HFFc6 (cell line): Measurements from ENCODE around the gene KRTAP1-4. TPM values are rescaled to one million over a fixed set of nuclear protein-coding genes. Genes with fewer than 3 reads are reported as not detected.

Experiments used
- DNase-seq: peaks from one replicate; pipeline ENCODE4 v3.0.0-alpha.2; 2018
- H3K27ac Mint-ChIP-seq: 2 replicates; pipeline ENCODE4 v1.8.0; 2020; ENCODE audit warnings: mild to moderate bottlenecking, mixed read lengths
- H3K27me3 Mint-ChIP-seq: 2 replicates; pipeline ENCODE4 v1.8.0; 2021; ENCODE audit warnings: mild to moderate bottlenecking, moderate library complexity, mixed read lengths; ENCODE audit not compliant: insufficient read depth
- H3K36me3 Mint-ChIP-seq: 2 replicates; pipeline ENCODE4 v1.8.0; 2021; ENCODE audit warnings: low read depth, mixed read lengths
- H3K4me1 Mint-ChIP-seq: 2 replicates; pipeline ENCODE4 v1.8.0; 2020; ENCODE audit warnings: low read depth, mixed read lengths
- H3K4me3 Mint-ChIP-seq: 2 replicates; pipeline ENCODE4 v1.8.0; 2020; ENCODE audit warnings: mild to moderate bottlenecking, moderate library complexity, mixed read lengths
- H3K9me3 Mint-ChIP-seq: 2 replicates; pipeline ENCODE4 v1.8.0; 2020; ENCODE audit warnings: mild to moderate bottlenecking, mixed read lengths
- CTCF ChIP-seq: fragments of 200-600 bp; sonication (generic); IDR thresholded peaks from 2 replicates; pipeline ENCODE4 v1.5.0; 2021; ENCODE audit warnings: antibody characterized with exemption, mild to moderate bottlenecking
- total RNA-seq, 6 experiments: library from RNA; stranded (reverse); fragmentation: NEBNext Ultra II Directional; extraction: Animal tissue kit (Norgen Biotek cat#: 25700); gene quantifications; 2 replicates in 1 of 6; 3 replicates in 5 of 6; pipeline ENCODE4 v1.2.3, GENCODE V29; 2021

KRTAP1-4 gene
- total RNA-seq, 6 experiments from 2014 or later: not detected

- Mint-ChIP-seq H3K9me3 (no peaks in the 10 kb centered on the region), H3K27ac (no peak overlapping the region), H3K4me1 (peaks cover 20% of the 10 kb centered on the region), H3K4me3 (no peak overlapping the region), H3K27me3 (no peaks in the 10 kb centered on the region; the same call in none of the 2 replicates), H3K36me3 (no peaks in the 10 kb centered on the region)
- no peak for TF ChIP-seq CTCF
- no peak for DNase-seq
Measured at GRCh38 chr17:40996829-40997228, 33.2 kb downstream of the KRTAP1-4 start.

- Mint-ChIP-seq H3K9me3 (no peaks in the 10 kb centered on the region), H3K4me3 (no peak overlapping the region), H3K27ac (no peak overlapping the region), H3K27me3 (no peaks in the 10 kb centered on the region; the same call in none of the 2 replicates), H3K4me1 (peaks cover 13% of the 10 kb centered on the region), H3K36me3 (no peaks in the 10 kb centered on the region)
- TF ChIP-seq CTCF: no peak
- DNase-seq: no peak
Measured at GRCh38 chr17:40995116-40995515, 34.9 kb downstream of the KRTAP1-4 start.

- Mint-ChIP-seq H3K36me3 (no peaks in the 10 kb centered on the region), H3K27ac (no peak within 1 kb of the TSS), H3K4me3 (no peak within 1 kb of the TSS), H3K27me3 (no peaks in the 10 kb centered on the region; the same call in none of the 2 replicates), H3K9me3 (no peaks in the 10 kb centered on the region), H3K4me1 (peaks cover 13% of the 10 kb centered on the region)
- DNase-seq: no peak
- no peak for TF ChIP-seq CTCF
Measured at GRCh38 chr17:40993839-40994238, 36.2 kb downstream of the KRTAP1-4 start, which contains the start of gene KRTAP3-3. Gene KRTAP3-3 (minus strand): TSS chr17:40994164. CDS start chr17:40994097, 67 bp downstream.

- Mint-ChIP-seq H3K4me1 (peaks cover 13% of the 10 kb centered on the region), H3K27me3 (no peaks in the 10 kb centered on the region; the same call in none of the 2 replicates), H3K9me3 (no peaks in the 10 kb centered on the region), H3K36me3 (no peaks in the 10 kb centered on the region), H3K4me3 (no peak overlapping the region), H3K27ac (no peak overlapping the region)
- no peak for DNase-seq
- TF ChIP-seq CTCF: no peak
Measured at GRCh38 chr17:40993084-40993483, 36.9 kb downstream of the KRTAP1-4 start.

- Mint-ChIP-seq H3K9me3 (no peaks in the 10 kb centered on the region), H3K4me3 (no peak overlapping the region), H3K27me3 (no peaks in the 10 kb centered on the region; the same call in none of the 2 replicates), H3K4me1 (peaks cover 12% of the 10 kb centered on the region), H3K36me3 (no peaks in the 10 kb centered on the region), H3K27ac (no peak overlapping the region)
- DNase-seq: no peak
- no peak for TF ChIP-seq CTCF
Measured at GRCh38 chr17:40992666-40993065, 37.3 kb downstream of the KRTAP1-4 start.

GRCh38 chr17:40986920-40987319 is 43.1 kb downstream of the KRTAP1-4 start:
- no peak for DNase-seq
- H3K4me1 Mint-ChIP-seq: 0 out of 2 replicates have a peak, but pooled peaks cover 9% of the 10 kb centered on the region
- no peaks in the 10 kb centered on the region for H3K36me3 Mint-ChIP-seq
- no peak overlapping the region for H3K4me3 Mint-ChIP-seq
- H3K9me3 Mint-ChIP-seq: no peaks in the 10 kb centered on the region
- no peak for TF ChIP-seq CTCF
- no peaks in the 10 kb centered on the region for H3K27me3 Mint-ChIP-seq
- no peak overlapping the region for H3K27ac Mint-ChIP-seq
